Frontal cortex (tissue), 4 donors: ENCODE data around the gene DNER. TPM values are rescaled to one million over a fixed set of nuclear protein-coding genes. Genes with fewer than 3 reads are reported as not detected.
"Not testable (repeated sequence)": the region's sequence is repeated elsewhere in the genome, so short reads cannot be mapped to it uniquely, and the experiment has no call there.

ENCODE experiments used
- DNase-seq, 2 donors: peaks; one replicate each; pipeline ENCODE4 v3.0.0; 2012; ENCODE audit warnings: low spot score in 2 of 2
- FAIRE-seq: peaks from 2 replicates; lab custom pipeline; 2012; peaks lifted over from hg19 to GRCh38; lab: Jason Lieb, UNC
- total RNA-seq: library from RNA; depleted of rRNA; stranded (reverse); fragments of >200 nt; gene quantifications from one replicate; pipeline ENCODE4 v1.2.3, GENCODE V29; 2014
- donor health status: control.
- donor health status: control.
- donor health status: control.

Gene DNER
- total RNA-seq, 1 donor from 2014 or later: 79.9 TPM

GRCh38 chr2:229380101-229380625 lies 334.2 kb downstream of the DNER start:
- no peak for FAIRE-seq

GRCh38 chr2:229378386-229378785 lies 336.0 kb downstream of the DNER start:
- no peak for DNase-seq
- FAIRE-seq: no peak

More at GRCh38 chr2:229380101-229380625, 334.2 kb downstream of the DNER start:
- DNase-seq: no peak

- FAIRE-seq: no peak
- no peak for DNase-seq
These were observed 337.5 kb downstream of the DNER start for GRCh38 chr2:229376866-229377265.

GRCh38 chr2:229375251-229375650 lies 339.1 kb downstream of the DNER start:
- FAIRE-seq (no peak), DNase-seq (no peak)

- not testable (repeated sequence) for FAIRE-seq, DNase-seq
These were observed 341.0 kb downstream of the DNER start for GRCh38 chr2:229373311-229373710.

- DNase-seq (no peak), FAIRE-seq (no peak)
These were observed 342.1 kb downstream of the DNER start for GRCh38 chr2:229372207-229372606.

- no peak for FAIRE-seq
- no peak for DNase-seq
These were observed 343.3 kb downstream of the DNER start for GRCh38 chr2:229371086-229371485.

GRCh38 chr2:229370509-229370908 lies 343.8 kb downstream of the DNER start:
- FAIRE-seq (no peak), DNase-seq (no peak)

- FAIRE-seq (no peak), DNase-seq (no peak)
These were observed 351.1 kb downstream of the DNER start for GRCh38 chr2:229363185-229363814.

GRCh38 chr2:229350883-229351282 lies 363.5 kb downstream of the DNER start:
- DNase-seq (no peak), FAIRE-seq (no peak)

- FAIRE-seq (no peak), DNase-seq (no peak)
These were observed 364.1 kb downstream of the DNER start for GRCh38 chr2:229350117-229350805.

- DNase-seq (no peak), FAIRE-seq (no peak)
These were observed 366.2 kb downstream of the DNER start for GRCh38 chr2:229348128-229348527.

- FAIRE-seq (no peak), DNase-seq (no peak)
These were observed 367.4 kb downstream of the DNER start for GRCh38 chr2:229346816-229347540.

- DNase-seq (no peak), FAIRE-seq (no peak)
These were observed 369.4 kb downstream of the DNER start for GRCh38 chr2:229344955-229345354.

GRCh38 chr2:229344151-229344551 lies 370.2 kb downstream of the DNER start:
- no peak for FAIRE-seq
- DNase-seq: no peak

GRCh38 chr2:229343661-229344060 lies 370.7 kb downstream of the DNER start:
- no peak for DNase-seq
- no peak for FAIRE-seq

- DNase-seq (no peak), FAIRE-seq (no peak)
These were observed 372.0 kb downstream of the DNER start for GRCh38 chr2:229342376-229342775.

- DNase-seq (no peak), FAIRE-seq (no peak)
These were observed 374.1 kb downstream of the DNER start for GRCh38 chr2:229340086-229340760.

- no peak for DNase-seq
- FAIRE-seq: no peak
These were observed 374.7 kb downstream of the DNER start for GRCh38 chr2:229339618-229340017.

GRCh38 chr2:229339171-229339570 lies 375.2 kb downstream of the DNER start:
- not testable (repeated sequence) for DNase-seq, FAIRE-seq
